Fibroblast of pulmonary artery (primary cell): ENCODE measurements around the gene NRG2.
A peak's percentile ranks its signal among the peaks of the same experiment; 100 is the strongest.

Experiments used
- DNase-seq: peaks from one replicate; pipeline ENCODE4 v3.0.0-alpha.2; 2010; ENCODE audit warnings: low read depth
- H3K4me3 ChIP-seq: replicated peaks from 2 replicates; pipeline ENCODE4 v1.5.1; 2011; ENCODE audit warnings: low read depth, mild to moderate bottlenecking, control low read depth, low read length, moderate library complexity
- TF ChIP-seq, protein P1 (sequence below): IDR thresholded peaks from 2 replicates; pipeline ENCODE4 v1.5.1; 2011; ENCODE audit warnings: mild to moderate bottlenecking, control low read depth, low read length, inconsistent platforms; ENCODE audit errors: missing control alignments

Gene NRG2

DNA sequence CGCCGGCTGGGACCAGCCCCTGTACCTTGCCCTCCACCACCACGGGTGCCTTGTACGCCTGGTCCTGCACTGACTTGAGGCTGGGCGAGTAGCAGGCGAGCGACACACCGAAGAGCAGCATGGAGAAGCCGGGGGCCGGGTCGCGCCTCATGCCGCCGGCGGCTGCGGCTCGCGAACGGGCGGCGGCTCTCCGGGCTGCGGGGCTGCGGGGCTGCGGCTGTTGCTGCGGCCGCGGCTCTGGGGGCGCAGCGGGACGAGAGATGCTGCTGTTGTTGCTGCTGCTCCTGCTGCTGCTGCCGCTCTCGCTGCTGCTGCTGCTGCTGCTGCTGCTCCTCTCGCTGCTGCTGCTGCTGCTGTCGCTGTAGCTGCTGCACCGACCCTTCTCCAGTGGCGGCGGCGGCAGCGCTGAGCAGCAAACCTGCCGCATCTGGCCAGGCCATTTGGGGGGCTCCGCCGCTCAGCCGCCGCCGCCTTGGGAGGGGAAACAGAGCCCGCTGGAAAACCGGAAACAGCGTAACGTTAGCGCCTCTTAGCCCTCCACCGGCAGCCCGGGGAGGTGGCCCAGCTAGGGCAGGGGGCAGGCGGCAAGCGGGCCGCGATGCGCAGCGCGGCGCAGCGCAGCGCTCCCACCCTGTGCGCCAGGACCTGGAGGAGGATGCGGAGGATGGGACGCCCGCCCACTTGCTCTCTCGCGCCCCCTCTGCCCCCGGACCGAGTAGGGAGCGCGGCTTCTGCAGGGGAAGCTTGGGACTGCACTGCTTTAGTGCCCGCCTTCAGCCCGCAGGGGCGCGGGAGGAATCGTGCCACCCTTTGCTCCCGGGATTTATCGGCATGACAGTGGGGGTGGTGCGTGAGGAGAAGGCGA is at the start of gene NRG2:
TSS of gene NRG2 (minus strand) at position 657 of the 865 bp plus-strand sequence.
- TF ChIP-seq, protein P1, sequence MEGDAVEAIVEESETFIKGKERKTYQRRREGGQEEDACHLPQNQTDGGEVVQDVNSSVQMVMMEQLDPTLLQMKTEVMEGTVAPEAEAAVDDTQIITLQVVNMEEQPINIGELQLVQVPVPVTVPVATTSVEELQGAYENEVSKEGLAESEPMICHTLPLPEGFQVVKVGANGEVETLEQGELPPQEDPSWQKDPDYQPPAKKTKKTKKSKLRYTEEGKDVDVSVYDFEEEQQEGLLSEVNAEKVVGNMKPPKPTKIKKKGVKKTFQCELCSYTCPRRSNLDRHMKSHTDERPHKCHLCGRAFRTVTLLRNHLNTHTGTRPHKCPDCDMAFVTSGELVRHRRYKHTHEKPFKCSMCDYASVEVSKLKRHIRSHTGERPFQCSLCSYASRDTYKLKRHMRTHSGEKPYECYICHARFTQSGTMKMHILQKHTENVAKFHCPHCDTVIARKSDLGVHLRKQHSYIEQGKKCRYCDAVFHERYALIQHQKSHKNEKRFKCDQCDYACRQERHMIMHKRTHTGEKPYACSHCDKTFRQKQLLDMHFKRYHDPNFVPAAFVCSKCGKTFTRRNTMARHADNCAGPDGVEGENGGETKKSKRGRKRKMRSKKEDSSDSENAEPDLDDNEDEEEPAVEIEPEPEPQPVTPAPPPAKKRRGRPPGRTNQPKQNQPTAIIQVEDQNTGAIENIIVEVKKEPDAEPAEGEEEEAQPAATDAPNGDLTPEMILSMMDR = peak; percentile 30
- DNase-seq = peak; percentile 44
- H3K4me3 ChIP-seq = peak within 1 kb of the TSS; percentile 54

DNA sequence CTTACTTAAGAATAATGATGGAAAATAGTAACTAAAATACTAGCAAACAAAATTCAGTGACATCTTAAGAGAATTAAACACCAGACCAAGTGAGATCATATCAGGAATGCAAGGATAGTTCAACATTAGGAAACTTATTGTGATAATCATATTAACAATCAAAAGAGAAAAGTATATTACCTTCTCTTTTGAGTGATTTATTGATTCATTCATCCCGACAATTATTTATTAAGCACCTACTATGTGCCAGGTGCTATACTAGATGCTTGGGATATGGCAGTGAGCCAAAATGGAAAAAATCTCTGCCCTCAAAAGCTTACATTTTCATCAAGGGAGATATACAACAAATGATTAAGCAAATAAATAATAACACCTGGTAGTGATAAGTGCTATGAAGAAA is 47.2 kb upstream of the NRG2 start:
- no peak overlapping the region for H3K4me3 ChIP-seq
- TF ChIP-seq, protein P1 = no peak
- DNase-seq = no peak

DNA sequence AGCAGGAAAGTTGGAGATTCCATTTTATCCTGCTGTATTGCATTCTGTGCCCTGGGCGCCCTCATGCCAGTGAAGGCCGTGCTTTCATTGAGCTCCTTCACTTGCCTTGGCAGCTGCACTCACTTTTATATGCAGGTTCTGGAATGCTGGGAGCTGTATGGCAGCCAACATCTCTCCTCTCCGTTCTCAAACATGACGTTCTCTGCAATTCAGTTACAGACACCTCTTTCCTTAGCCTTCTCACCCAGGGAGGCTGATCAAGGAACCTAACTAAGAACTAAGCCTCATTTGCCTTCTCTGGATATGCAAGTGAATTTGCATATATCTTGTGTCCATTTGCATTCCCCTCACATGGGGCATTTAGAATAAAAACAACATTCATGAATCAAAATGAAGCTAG is 41.4 kb upstream of the NRG2 start:
- no peak overlapping the region for H3K4me3 ChIP-seq
- no peak for DNase-seq
- TF ChIP-seq, protein P1 = no peak

DNA sequence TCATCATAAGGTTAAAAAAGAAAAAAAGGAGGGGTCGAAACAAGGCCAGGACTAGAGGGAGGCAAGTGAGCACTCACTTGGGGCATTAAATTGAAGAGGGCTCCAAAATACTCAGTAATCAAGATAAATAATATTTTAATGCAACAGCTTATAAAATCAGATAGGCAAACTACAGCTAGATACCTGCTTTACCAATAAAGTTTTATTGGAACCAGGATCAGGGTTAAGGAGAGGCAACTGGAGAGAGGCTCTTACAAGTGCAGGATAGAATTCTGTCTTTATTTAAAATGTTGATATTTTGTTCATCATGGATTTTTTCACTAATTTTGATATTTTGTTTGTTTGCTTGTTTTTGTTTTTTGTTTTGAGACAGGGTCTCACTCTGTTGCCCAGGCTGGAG is 40.6 kb upstream of the NRG2 start:
- TF ChIP-seq, protein P1 = no peak
- no peak for DNase-seq
- no peak overlapping the region for H3K4me3 ChIP-seq

DNA sequence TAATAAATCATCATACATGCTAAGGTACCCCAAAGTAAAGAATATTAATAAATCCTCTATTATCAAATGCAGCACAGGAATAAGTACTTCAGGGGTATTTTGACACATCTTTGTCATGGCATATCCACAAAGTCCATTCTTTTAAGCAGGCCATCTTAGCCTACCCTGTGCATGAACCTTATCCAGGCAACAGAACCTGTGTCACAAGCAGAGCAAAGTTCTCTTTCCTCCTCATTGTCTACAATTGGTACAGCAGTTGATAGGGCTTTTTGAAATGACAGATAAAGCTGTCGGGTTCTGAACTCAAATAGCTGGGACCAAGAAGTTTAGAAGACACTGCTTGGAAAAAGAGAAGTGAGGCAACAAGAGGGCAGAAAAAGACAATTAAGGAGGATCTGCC is 40.0 kb upstream of the NRG2 start:
- H3K4me3 ChIP-seq = no peak overlapping the region
- TF ChIP-seq, protein P1 = no peak
- DNase-seq = no peak

DNA sequence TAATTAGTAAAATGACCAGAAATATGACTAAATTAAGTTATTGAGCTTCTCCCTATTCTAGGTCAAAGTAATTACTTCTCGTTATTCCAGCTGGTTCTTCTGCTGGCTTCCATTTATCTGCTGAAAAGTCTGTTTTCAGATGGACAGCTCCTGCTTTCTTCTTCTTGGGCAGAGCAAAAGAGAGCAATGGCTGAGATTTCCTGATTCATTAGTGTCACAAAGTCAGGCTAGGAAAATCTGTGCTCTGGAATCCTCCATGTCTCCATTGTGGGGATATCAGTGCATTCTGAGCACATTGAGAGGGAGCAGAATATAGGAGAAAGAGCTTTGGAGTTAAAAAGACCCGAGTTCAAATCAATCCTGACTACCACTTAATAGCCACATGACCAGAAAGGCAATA is 33.7 kb upstream of the NRG2 start:
- TF ChIP-seq, protein P1 = no peak
- no peak for DNase-seq
- no peak overlapping the region for H3K4me3 ChIP-seq

DNA sequence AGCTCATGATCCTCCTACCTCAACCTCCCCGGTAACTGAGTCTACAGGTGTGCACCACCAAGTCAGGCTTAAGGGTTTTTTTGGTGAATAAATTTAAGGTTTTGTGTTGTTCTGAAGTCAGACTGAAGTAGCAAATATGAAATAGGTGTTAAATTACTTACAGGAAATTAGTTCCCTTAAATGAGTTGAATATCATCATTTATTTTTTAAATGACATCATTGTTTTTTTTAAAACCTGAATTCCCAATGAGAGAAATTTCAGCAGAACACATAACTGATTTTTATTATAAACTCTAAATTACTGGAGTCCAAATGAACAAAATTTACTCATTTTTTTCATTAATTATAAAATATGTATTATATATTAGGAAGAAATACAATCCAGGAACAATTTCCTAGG is 33.0 kb upstream of the NRG2 start:
- H3K4me3 ChIP-seq = no peak overlapping the region
- no peak for DNase-seq
- TF ChIP-seq, protein P1 = no peak
